Right lobe of liver (tissue), 4 donors: ENCODE measurements around the gene GPN1.

Experiments
- POLR2A ChIP-seq: fragments of 450-650 bp; IDR thresholded peaks from one replicate; pipeline ENCODE4 v1.6.1; 2017; ENCODE audit warnings: antibody characterized with exemption, mild to moderate bottlenecking
- TF ChIP-seq, protein P1 (sequence below), 4 donors: fragments of 200-600 bp in 3 of 4; fragments of 450-650 bp in 1 of 4; IDR thresholded peaks; one replicate each; pipeline versions ENCODE4 v1.5.1 to v1.8.0; 2016 to 2022; ENCODE audit warnings: antibody characterized with exemption in 4 of 4, mild to moderate bottlenecking in 2 of 4
- donor health status: DM: no; HTN: no; CAD: no.
- donor health status: DM: no; HTN: no; CAD: no.
- donor health status: DM: no; HTN: yes; CAD: no.

DNA sequence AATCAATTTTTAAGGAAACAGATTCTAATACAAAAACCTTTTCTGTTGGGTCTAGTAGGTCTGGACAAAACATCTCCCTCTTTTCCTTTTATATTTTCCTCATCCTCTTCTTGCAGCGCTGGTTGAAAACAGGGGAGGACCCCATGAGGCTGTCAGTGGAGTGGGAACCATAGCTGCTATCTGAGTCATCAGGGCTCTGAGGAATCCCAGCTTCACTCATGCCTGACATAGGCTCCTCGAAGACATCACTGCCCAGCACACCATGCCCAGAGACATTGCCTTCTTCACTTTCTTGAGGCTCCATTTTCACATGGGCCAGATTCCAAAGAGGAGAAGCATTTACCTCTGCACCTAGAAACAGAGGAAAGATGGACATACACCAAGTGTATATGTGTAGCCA lies 24.5 kb downstream of the GPN1 start:
- TF ChIP-seq, protein P1, sequence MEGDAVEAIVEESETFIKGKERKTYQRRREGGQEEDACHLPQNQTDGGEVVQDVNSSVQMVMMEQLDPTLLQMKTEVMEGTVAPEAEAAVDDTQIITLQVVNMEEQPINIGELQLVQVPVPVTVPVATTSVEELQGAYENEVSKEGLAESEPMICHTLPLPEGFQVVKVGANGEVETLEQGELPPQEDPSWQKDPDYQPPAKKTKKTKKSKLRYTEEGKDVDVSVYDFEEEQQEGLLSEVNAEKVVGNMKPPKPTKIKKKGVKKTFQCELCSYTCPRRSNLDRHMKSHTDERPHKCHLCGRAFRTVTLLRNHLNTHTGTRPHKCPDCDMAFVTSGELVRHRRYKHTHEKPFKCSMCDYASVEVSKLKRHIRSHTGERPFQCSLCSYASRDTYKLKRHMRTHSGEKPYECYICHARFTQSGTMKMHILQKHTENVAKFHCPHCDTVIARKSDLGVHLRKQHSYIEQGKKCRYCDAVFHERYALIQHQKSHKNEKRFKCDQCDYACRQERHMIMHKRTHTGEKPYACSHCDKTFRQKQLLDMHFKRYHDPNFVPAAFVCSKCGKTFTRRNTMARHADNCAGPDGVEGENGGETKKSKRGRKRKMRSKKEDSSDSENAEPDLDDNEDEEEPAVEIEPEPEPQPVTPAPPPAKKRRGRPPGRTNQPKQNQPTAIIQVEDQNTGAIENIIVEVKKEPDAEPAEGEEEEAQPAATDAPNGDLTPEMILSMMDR (IDR thresholded peaks at IDR 0.05) = no peak
- TF ChIP-seq POLR2A = no peak
